Adrenal gland (tissue), 5 donors: ENCODE measurements around the gene ENDOU.

Source experiments
- POLR2A ChIP-seq, 2 donors: fragments of 450-650 bp; IDR thresholded peaks; one replicate each; pipeline ENCODE4 v1.6.1; 2017; ENCODE audit warnings: antibody characterized with exemption in 2 of 2, mild to moderate bottlenecking in 2 of 2, moderate library complexity in 1 of 2
- TF ChIP-seq, protein P1 (sequence below), 6 experiments: fragments of 450-650 bp in 4 of 6; fragments of 200-600 bp in 2 of 6; sonication (generic) in 1 of 6; IDR thresholded peaks; 1 replicate in 5 of 6; 2 replicates in 1 of 6; pipeline versions ENCODE4 v1.5.1 to v1.8.0; 2016 to 2021; ENCODE audit warnings: antibody characterized with exemption in 6 of 6, mild to moderate bottlenecking in 2 of 6, moderate library complexity in 1 of 6
- donor health status: DM: no; HTN: no; CAD: no.

DNA sequence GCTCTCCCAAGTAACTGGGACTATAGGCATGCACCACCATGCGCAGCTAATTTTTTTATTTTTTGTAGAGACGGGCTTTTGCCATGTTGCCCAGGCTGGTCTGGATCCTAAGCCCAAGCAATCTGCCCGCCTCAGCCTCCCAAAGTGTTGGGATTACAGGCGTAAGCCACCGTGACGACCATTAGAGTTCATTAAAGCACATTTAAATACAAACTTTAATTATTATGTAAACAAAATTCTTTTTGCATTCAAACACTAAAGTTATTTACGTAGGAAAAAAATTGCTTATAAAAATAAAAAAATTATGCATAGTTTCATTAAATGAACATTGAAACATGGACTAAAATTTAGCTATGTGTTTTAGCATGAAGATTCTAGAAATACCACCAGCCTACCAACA, 26.7 kb downstream of the ENDOU start:
- TF ChIP-seq, protein P1, sequence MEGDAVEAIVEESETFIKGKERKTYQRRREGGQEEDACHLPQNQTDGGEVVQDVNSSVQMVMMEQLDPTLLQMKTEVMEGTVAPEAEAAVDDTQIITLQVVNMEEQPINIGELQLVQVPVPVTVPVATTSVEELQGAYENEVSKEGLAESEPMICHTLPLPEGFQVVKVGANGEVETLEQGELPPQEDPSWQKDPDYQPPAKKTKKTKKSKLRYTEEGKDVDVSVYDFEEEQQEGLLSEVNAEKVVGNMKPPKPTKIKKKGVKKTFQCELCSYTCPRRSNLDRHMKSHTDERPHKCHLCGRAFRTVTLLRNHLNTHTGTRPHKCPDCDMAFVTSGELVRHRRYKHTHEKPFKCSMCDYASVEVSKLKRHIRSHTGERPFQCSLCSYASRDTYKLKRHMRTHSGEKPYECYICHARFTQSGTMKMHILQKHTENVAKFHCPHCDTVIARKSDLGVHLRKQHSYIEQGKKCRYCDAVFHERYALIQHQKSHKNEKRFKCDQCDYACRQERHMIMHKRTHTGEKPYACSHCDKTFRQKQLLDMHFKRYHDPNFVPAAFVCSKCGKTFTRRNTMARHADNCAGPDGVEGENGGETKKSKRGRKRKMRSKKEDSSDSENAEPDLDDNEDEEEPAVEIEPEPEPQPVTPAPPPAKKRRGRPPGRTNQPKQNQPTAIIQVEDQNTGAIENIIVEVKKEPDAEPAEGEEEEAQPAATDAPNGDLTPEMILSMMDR (IDR thresholded peaks at IDR 0.05), result no peak
- TF ChIP-seq POLR2A (IDR thresholded peaks at IDR 0.05), result no peak
